OCI-M1 (cell line): ENCODE results near the gene INHBC.
"Not testable (repeated sequence)": the region's sequence is repeated elsewhere in the genome, so short reads cannot be mapped to it uniquely, and the experiment has no call there.

Experiments
- DNase-seq: peaks from one replicate; lab custom pipeline; 2025; lab: John Stamatoyannopoulos, UW

Gene INHBC

DNA sequence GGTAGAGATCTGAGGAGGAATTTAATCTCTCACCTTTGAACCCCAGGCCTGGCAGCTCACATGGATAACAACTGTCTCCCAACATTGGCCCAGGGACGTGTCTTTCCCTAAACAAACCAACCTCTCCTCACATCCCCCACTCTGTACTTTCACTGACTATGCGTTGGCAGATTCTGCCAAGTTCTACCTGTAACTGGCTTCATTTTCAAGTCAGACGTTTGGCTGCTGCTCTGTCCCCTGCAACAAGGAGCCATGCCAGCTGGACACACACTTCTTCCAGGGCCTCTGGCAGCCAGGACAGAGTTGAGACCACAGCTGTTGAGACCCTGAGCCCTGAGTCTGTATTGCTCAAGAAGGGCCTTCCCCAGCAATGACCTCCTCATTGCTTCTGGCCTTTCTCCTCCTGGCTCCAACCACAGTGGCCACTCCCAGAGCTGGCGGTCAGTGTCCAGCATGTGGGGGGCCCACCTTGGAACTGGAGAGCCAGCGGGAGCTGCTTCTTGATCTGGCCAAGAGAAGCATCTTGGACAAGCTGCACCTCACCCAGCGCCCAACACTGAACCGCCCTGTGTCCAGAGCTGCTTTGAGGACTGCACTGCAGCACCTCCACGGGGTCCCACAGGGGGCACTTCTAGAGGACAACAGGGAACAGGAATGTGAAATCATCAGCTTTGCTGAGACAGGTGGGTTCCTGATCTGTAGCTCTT is at the start of gene INHBC:
INHBC (plus strand) TSS at position 268 of the 707 bp plus-strand sequence; CDS start at position 371, 103 bp downstream.
- DNase-seq = no peak

DNA sequence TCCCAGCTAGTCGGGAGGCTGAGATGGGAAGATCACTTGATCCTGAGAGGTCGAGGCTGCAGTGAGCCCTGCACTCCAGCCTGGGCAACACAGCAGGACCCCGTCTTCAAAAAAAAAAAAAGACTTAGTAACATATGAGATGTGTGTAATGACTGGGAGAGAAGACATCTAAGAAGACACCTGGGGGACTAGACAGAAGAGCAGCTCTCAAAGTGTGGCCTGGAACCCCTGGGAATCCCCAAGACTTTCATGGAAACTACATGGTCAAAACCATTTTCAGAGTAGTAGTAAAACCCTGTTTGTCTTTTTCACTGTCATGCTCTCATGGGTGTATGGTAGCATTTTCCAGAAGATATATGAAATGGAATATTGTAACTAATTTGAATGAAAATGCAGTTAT is 49.0 kb upstream of the INHBC start:
- no peak for DNase-seq

- DNase-seq = no peak
These were observed 48.3 kb upstream of the INHBC start for GRCh38 chr12:57386187-57386720.

DNA sequence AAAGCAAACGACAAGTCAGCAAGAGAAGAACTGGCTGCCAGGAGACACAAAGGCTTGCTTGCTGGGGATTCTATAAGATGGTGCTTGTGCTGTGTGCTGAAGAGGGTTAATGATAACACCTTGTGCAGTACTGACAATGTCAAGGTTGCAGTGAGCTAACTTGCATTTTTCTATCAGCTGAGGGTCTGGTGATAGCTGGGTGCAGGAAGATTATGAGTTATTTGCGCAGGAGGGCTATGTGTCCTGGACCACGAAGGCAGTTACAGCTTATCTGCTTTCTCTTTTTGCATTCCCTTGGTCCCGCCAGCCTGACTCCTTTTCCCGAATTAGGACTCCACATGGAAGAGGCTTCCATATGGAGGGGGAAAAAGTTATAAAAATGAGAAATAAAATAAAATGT is 46.2 kb upstream of the INHBC start:
- no peak for DNase-seq

DNA sequence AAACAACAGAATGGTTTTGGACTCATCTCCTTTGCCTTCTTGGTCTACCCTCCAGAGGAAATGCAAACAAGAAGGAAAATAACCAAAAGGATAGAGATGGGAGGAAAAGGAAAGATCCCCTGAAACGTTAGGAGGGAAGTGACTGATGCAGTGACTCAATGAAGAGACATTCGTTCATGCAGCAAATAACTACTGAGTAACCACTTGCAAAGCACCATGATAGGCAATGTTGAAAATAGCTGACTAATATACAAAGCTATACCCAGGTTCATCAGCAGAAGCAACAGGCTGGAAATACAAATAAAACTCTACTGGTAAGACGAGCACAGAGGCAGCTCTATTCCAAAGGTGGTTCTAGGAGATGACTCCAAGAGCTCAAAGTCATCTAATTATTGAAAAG is 45.6 kb upstream of the INHBC start:
- no peak for DNase-seq

GRCh38 chr12:57390174-57390573 is 44.4 kb upstream of the INHBC start:
- DNase-seq = no peak

- no peak for DNase-seq
These were observed 39.5 kb upstream of the INHBC start for GRCh38 chr12:57395121-57395520.

GRCh38 chr12:57397441-57397840 is 37.1 kb upstream of the INHBC start:
- DNase-seq = no peak

DNA sequence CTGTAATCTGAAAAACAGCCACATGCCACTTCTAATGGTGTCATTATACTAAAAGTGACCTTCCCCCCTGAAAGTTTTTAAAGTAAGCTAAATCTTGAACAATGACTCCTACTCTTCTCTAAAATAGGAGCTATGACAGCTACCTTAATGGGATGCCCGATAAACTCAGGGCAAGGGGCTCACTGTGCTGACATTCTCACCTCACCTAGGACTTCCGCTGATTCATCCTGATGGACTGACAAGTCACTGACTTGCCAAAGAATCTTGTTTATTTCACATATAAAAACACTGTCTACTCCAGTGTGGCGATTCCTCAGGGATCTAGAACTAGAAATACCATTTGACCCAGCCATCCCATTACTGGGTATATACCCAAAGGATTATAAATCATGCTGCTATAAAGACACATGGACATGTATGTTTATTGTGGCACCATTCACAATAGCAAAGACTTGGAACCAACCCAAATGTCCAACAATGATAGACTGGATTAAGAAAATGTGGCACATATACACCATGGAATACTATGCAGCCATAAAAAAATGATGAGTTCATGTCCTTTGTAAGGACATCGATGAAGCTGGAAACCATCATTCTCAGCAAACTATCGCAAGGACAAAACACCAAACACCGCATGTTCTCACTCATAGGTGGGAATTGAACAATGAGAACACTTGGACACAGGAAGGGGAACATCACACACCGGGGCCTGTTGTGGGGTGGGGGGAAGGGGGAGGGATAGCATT is 34.7 kb upstream of the INHBC start:
- DNase-seq = not testable (repeated sequence)

- no peak for DNase-seq
These were observed 33.4 kb upstream of the INHBC start for GRCh38 chr12:57401165-57401564.

GRCh38 chr12:57402156-57402555 is 32.4 kb upstream of the INHBC start:
- DNase-seq = not testable (repeated sequence)

DNA sequence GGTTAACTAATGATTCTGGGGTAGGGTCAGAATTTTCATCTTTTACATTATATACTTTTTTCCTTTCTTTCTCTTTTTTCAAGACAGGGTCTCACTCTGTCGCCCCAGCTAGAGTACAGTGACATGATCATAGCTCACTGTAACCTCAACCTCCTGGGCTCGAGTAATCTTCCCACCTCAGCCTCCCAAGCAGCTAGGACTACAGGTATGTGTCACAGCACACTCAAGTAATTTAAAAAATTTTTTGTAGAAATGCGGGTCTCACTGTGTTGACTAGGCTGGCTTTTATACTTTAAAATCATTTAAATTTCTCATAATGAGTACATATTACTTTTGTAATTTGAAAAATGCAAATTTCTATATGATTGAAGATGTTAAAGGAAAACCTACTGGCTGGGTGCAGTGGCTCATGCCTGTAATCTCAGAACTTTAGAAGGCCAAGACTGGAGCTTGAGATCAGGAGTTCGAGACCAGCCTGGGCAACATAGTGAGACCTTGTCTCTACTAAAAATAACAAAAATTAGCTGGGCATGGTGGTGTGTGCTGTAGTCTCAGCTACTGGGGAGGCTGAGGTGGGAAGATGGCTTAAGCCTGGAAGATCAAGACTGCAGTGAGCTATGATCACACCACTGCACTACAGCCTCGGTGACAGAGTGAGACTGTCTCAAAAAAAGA is 29.5 kb upstream of the INHBC start:
- no peak for DNase-seq

DNA sequence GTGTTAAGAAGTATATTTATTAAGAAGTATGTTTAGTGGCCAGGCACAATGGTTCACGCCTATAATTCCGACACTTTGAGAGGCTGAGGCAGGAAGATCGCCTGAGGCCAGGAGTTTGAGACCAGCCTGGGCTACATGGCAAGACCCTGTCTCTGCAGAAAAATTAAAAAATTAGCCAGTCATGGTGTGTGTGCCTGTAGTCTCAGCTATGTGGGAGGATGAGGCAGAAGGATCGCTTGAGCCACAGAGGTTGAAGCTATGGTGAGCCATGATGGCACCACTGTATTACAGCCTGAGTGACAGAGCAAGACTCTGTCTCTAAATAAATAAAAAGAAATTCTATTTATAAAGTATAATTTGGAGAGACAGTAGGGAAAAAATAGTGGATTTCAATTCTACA is 24.1 kb upstream of the INHBC start:
- DNase-seq = no peak

- not testable (repeated sequence) for DNase-seq
These were observed 20.4 kb upstream of the INHBC start for GRCh38 chr12:57414160-57414559.

- DNase-seq = no peak
These were observed 19.5 kb upstream of the INHBC start for GRCh38 chr12:57415088-57415487.

DNA sequence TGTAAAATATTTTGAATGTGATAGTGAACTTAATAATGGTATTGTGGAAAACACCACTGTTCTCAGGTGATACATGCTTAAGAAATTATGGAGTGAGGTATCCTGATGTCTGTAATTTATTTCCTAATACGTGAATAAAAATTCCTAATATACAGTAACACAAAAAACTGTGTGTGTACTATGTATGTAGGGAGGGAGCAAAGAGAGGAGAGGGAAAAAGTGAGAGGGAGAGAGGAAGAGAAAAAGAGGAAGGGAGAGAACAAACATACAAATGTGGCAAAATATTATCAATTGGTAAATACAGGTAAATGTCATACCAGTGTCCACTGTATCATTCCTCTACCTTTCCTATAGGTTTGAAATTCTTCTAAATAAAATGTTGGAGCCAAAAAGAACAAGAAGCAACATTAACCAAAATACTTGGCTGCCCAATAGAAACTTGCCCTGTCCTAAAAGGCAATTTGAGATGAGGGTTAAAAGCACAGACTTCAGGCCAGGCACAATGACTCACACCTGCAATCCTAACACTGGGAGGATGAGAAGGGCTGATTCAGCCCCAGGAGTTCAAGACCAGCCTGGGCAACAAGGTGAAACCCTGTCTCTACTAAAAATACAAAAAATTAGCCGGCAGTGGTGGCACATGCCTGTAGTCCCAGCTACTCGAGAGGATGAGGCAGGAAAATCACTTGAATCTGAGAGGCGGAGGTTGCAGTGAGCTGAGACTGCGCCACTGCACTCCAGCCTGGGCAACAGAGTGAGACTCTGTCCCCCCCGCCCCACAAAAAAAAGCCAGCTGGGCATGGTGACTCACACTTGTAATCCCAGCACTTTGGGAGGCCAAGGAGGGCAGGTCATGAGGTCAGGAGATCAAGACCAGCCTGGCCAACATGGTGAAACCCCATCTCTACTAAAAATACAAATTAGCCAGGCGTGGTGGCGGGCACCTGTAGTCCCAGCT is 18.3 kb upstream of the INHBC start:
- no peak for DNase-seq

GRCh38 chr12:57418255-57418654 is 16.3 kb upstream of the INHBC start:
- no peak for DNase-seq

DNA sequence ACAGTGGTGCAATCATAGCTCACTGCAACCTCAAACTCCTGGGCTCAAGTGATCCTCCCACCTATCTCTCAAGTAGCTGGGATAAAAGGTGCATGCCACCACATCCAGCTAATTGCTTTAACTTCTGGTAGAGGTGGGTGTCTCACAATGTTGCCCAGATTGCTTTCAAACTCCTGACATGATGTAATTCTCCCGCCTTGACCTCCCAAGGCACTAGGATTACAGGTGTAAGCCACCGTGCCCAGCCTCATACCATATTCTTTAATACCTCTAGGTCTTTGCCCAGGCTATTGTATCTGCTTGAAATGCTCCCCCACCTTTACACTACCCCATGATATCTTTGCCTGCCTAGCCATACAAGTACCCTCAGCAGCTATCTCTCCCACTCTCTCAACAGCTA is 15.1 kb upstream of the INHBC start:
- no peak for DNase-seq

DNA sequence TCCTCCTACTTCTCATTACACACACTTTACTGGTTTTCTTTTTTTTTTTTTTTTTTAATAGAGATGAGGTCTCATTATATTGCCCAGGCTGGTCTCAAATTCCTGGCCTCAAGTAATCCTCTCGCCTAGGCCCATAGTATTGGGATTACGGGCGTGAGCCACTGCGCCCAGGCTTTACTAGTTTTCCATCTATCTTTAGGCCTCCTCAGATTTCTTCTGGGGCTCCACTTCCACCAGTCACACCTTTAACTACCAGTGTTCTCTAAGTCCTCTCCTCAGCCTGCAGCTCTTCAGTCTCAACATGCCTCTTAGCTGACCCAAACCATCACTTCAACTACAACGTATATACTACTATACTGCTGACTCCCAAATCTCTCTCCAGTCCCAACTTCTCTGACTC is 14.1 kb upstream of the INHBC start:
- DNase-seq = no peak

DNA sequence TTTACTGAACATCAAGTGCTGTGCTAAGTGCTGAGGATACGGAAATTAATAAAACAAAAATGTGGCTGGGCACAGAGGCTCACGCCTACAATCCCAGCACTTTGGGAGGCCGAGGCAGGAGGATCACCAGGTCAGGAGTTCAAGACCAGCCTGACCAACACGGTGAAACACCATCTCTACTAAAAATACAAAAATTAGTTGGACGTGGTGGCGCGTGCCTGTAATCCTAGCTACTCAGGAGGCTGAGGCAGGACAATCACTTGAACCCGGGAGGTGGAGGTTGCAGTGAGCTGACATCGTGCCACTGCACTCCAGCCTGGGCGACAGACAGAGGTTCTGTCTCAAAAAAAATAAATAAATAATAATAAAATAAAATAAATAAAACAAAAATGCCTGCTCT is 7.6 kb upstream of the INHBC start:
- not testable (repeated sequence) for DNase-seq

DNA sequence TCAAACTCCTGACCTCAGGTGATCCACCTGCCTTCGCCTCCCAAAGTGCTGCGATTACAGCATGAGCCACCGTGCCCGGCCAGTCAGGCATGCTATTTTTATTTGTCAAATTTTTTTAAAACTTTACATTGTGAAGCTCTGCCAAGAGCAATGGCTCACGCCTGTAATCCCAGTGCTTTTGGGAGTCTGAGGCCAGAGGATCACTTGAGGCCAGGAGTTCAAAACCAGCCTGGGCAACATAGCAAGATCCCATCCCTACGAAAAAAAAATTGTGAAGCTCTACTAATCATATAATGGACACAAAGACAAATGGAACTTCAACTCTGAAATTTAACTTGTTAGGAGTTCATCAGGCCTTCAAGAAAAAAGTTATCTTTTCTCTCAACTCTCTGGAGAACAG is 5.6 kb upstream of the INHBC start:
- DNase-seq = no peak
